CD4-positive, CD25-positive, alpha-beta regulatory T cell (primary cell): ENCODE data around the gene PCDHGA1. TPM values are rescaled to one million over a fixed set of nuclear protein-coding genes. Genes with fewer than 3 reads are reported as not detected.
"Not testable (repeated sequence)": the region's sequence is repeated elsewhere in the genome, so short reads cannot be mapped to it uniquely, and the experiment has no call there.

Source experiments
- ATAC-seq, 2 donors: fragments of 150-1000 bp; cut with Tn5 transposase; one replicate each; pipeline ENCODE4 v1.10.0; 2021; ENCODE audit warnings: low read depth in 2 of 2, moderate number of reproducible peaks in 2 of 2, moderate library complexity in 1 of 2
- DNase-seq, 3 donors: peaks; one replicate each; pipeline versions ENCODE4 v3.0.0 to v3.0.0-alpha.2; 2012 to 2022; ENCODE audit warnings: mixed read lengths in 1 of 3
- H3K27ac ChIP-seq: one replicate; pipeline ENCODE4 v1.7.0; 2013; ENCODE audit warnings: mild to moderate bottlenecking, low read length; ENCODE audit not compliant: insufficient read depth, poor library complexity, severe bottlenecking
- H3K27me3 ChIP-seq: one replicate; pipeline ENCODE4 v1.7.0; 2013; ENCODE audit warnings: low read length; ENCODE audit not compliant: control insufficient read depth, insufficient read depth
- H3K36me3 ChIP-seq: one replicate; pipeline ENCODE4 v1.7.0; 2013; ENCODE audit warnings: mild to moderate bottlenecking, low read length, moderate library complexity; ENCODE audit not compliant: control insufficient read depth, insufficient read depth
- H3K4me1 ChIP-seq: 2 replicates; pipeline ENCODE4 v1.7.0; 2013; ENCODE audit warnings: mild to moderate bottlenecking, low read length; ENCODE audit not compliant: insufficient read depth, control insufficient read depth, poor library complexity, severe bottlenecking
- H3K4me3 ChIP-seq: one replicate; pipeline ENCODE4 v1.7.0; 2013; ENCODE audit warnings: low read depth, mild to moderate bottlenecking, low read length, moderate library complexity
- H3K9me3 ChIP-seq, 2 experiments: 1 replicate in 1 of 2; 2 replicates in 1 of 2; pipeline ENCODE4 v1.7.0; 2013; ENCODE audit warnings: low read length in 2 of 2, mild to moderate bottlenecking in 1 of 2, moderate library complexity in 1 of 2; ENCODE audit not compliant: control insufficient read depth in 2 of 2
- H3K27ac Mint-ChIP-seq, 3 donors: one replicate each; pipeline ENCODE4 v1.8.0; 2020 to 2022; ENCODE audit warnings: mild to moderate bottlenecking in 3 of 3, mixed read lengths in 3 of 3, moderate library complexity in 2 of 3
- H3K27me3 Mint-ChIP-seq: one replicate; pipeline ENCODE4 v1.8.0; 2022; ENCODE audit warnings: mild to moderate bottlenecking, mixed read lengths
- H3K36me3 Mint-ChIP-seq: one replicate; pipeline ENCODE4 v1.8.0; 2020; ENCODE audit warnings: mixed read lengths
- H3K4me1 Mint-ChIP-seq, 4 donors: one replicate each; pipeline ENCODE4 v1.8.0; 2020 to 2022; ENCODE audit warnings: mixed read lengths in 4 of 4, mild to moderate bottlenecking in 1 of 4
- H3K4me3 Mint-ChIP-seq, 4 donors: one replicate each; pipeline ENCODE4 v1.8.0; 2020 to 2022; ENCODE audit warnings: mild to moderate bottlenecking in 4 of 4, mixed read lengths in 4 of 4, moderate library complexity in 3 of 4
- H3K9me3 Mint-ChIP-seq, 7 donors: one replicate each; pipeline ENCODE4 v1.8.0; 2020 to 2022; ENCODE audit warnings: mixed read lengths in 7 of 7, mild to moderate bottlenecking in 3 of 7, moderate library complexity in 2 of 7
- polyA plus RNA-seq, 4 donors: library from polyadenylated mRNA; unstranded; fragments of 300-500 nt; fragmentation: Illumina TruSeq; gene quantifications; one replicate each; pipeline ENCODE4 v1.2.3, GENCODE V29; 2021
- total RNA-seq: library from RNA; stranded (reverse); gene quantifications from one replicate; pipeline ENCODE4 v1.2.3, GENCODE V29; 2022

The PCDHGA1 gene
- total RNA-seq (0.10 TPM), polyA plus RNA-seq (under 1 TPM in 1 of 4 donors, not detected in 3; 0.06 TPM)

GRCh38 chr5:141330299-141331080, at the start of gene PCDHGA1:
Gene PCDHGA1 (plus strand): TSS chr5:141330514.
- Histone ChIP-seq H3K27ac (no peak within 1 kb of the TSS), H3K27me3 (peaks cover 15% of the 10 kb centered on the region), H3K4me1 (no peaks in the 10 kb centered on the region), H3K9me3 (peaks cover 45 to 57% of the 10 kb centered on the region in 2 experiments), H3K36me3 (no peaks in the 10 kb centered on the region), H3K4me3 (no peak within 1 kb of the TSS)
- Mint-ChIP-seq H3K4me1 (peaks cover 0 to 11% (median 7%) of the 10 kb centered on the region in 4 donors), H3K27me3 (peaks cover 55% of the 10 kb centered on the region), H3K36me3 (peaks cover 5% of the 10 kb centered on the region), H3K9me3 (peaks cover 0 to 70% (median 19%) of the 10 kb centered on the region in 7 donors), H3K4me3 (no peak within 1 kb of the TSS), H3K27ac (no peak within 1 kb of the TSS)
- no peak for ATAC-seq
- DNase-seq = peak in 1 of 3 donors; percentile 32

GRCh38 chr5:141298376-141298775, 31.9 kb upstream of the PCDHGA1 start:
- Histone ChIP-seq H3K27me3 (no peaks in the 10 kb centered on the region), H3K36me3 (no peaks in the 10 kb centered on the region), H3K4me3 (no peak overlapping the region), H3K4me1 (no peaks in the 10 kb centered on the region), H3K27ac (no peak overlapping the region), H3K9me3 (peaks cover 49 to 88% of the 10 kb centered on the region in 2 experiments)
- H3K4me1 Mint-ChIP-seq = peaks cover 0 to 4% (median 0%) of the 10 kb centered on the region in 4 donors
- no peak overlapping the region for H3K4me3 Mint-ChIP-seq
- DNase-seq (no peak), ATAC-seq (no peak)
- no peak overlapping the region for H3K27ac Mint-ChIP-seq
- H3K9me3 Mint-ChIP-seq = peaks cover 6 to 82% (median 23%) of the 10 kb centered on the region in 7 donors
- H3K27me3 Mint-ChIP-seq = no peaks in the 10 kb centered on the region
- H3K36me3 Mint-ChIP-seq = peaks cover 15% of the 10 kb centered on the region

GRCh38 chr5:141303756-141304155, 26.6 kb upstream of the PCDHGA1 start, which contains the start of gene SLC25A2:
Gene SLC25A2 (minus strand): TSS chr5:141304049. CDS start chr5:141303865, 184 bp downstream.
- H3K36me3 Mint-ChIP-seq = peaks cover 3% of the 10 kb centered on the region
- H3K9me3 ChIP-seq = peaks cover 58 to 89% of the 10 kb centered on the region in 2 experiments
- no peak for DNase-seq

GRCh38 chr5:141306630-141307029, 23.7 kb upstream of the PCDHGA1 start:
- DNase-seq (no peak), ATAC-seq (no peak)
- Mint-ChIP-seq H3K4me3 (no peak overlapping the region), H3K9me3 (peaks cover 0 to 85% (median 26%) of the 10 kb centered on the region in 7 donors), H3K36me3 (peaks cover 7% of the 10 kb centered on the region), H3K27me3 (no peaks in the 10 kb centered on the region), H3K27ac (no peak overlapping the region), H3K4me1 (peaks cover 0 to 4% (median 0%) of the 10 kb centered on the region in 4 donors)
- no peak overlapping the region for H3K27ac ChIP-seq
- H3K9me3 ChIP-seq = peaks cover 63 to 89% of the 10 kb centered on the region in 2 experiments
- no peaks in the 10 kb centered on the region for H3K36me3 ChIP-seq
- no peaks in the 10 kb centered on the region for H3K4me1 ChIP-seq
- H3K4me3 ChIP-seq = no peak overlapping the region
- no peaks in the 10 kb centered on the region for H3K27me3 ChIP-seq

More at GRCh38 chr5:141303756-141304155, 26.6 kb upstream of the PCDHGA1 start, which contains the start of gene SLC25A2:
- Mint-ChIP-seq H3K4me3 (no peak within 1 kb of the TSS), H3K9me3 (peaks cover 0 to 79% (median 23%) of the 10 kb centered on the region in 7 donors), H3K27ac (no peak within 1 kb of the TSS), H3K4me1 (peaks cover 0 to 4% (median 0%) of the 10 kb centered on the region in 4 donors), H3K27me3 (no peaks in the 10 kb centered on the region)
- no peak within 1 kb of the TSS for H3K4me3 ChIP-seq
- H3K4me1 ChIP-seq = no peaks in the 10 kb centered on the region
- ATAC-seq = no peak
- no peaks in the 10 kb centered on the region for H3K27me3 ChIP-seq
- H3K27ac ChIP-seq = no peak within 1 kb of the TSS
- no peaks in the 10 kb centered on the region for H3K36me3 ChIP-seq

GRCh38 chr5:141313711-141314110, 16.6 kb upstream of the PCDHGA1 start:
- Histone ChIP-seq H3K27me3 (no peaks in the 10 kb centered on the region), H3K36me3 (peaks cover 3% of the 10 kb centered on the region), H3K9me3 (peaks cover 74 to 92% of the 10 kb centered on the region in 2 experiments), H3K4me1 (no peaks in the 10 kb centered on the region), H3K27ac (no peak overlapping the region), H3K4me3 (no peak overlapping the region)
- DNase-seq (no peak), ATAC-seq (no peak)
- H3K27ac Mint-ChIP-seq = no peak overlapping the region
- H3K9me3 Mint-ChIP-seq = peaks cover 0 to 89% (median 44%) of the 10 kb centered on the region in 7 donors
- peaks cover 37% of the 10 kb centered on the region for H3K36me3 Mint-ChIP-seq
- H3K4me1 Mint-ChIP-seq = peaks cover 3 to 11% (median 8%) of the 10 kb centered on the region in 4 donors
- no peak overlapping the region for H3K4me3 Mint-ChIP-seq
- H3K27me3 Mint-ChIP-seq = no peaks in the 10 kb centered on the region

- not testable (repeated sequence) for H3K27ac ChIP-seq, H3K27me3 Mint-ChIP-seq, H3K4me3 Mint-ChIP-seq, H3K27ac Mint-ChIP-seq, H3K4me1 ChIP-seq, ATAC-seq, DNase-seq, H3K4me3 ChIP-seq, H3K27me3 ChIP-seq
- Histone ChIP-seq H3K9me3 (peaks cover 73 to 95% of the 10 kb centered on the region in 2 experiments), H3K36me3 (peaks cover 14% of the 10 kb centered on the region)
- Mint-ChIP-seq H3K9me3 (peaks cover 3 to 90% (median 52%) of the 10 kb centered on the region in 7 donors), H3K4me1 (peaks cover 12 to 39% (median 26%) of the 10 kb centered on the region in 4 donors), H3K36me3 (peaks cover 48% of the 10 kb centered on the region)
Observed at GRCh38 chr5:141316963-141317362, 13.4 kb upstream of the PCDHGA1 start.

GRCh38 chr5:141319202-141319601, 11.1 kb upstream of the PCDHGA1 start:
- H3K4me1 Mint-ChIP-seq = peaks cover 12 to 39% (median 26%) of the 10 kb centered on the region in 4 donors
- peaks cover 8% of the 10 kb centered on the region for H3K27me3 Mint-ChIP-seq
- peaks cover 5% of the 10 kb centered on the region for H3K4me1 ChIP-seq
- DNase-seq (no peak), ATAC-seq (no peak)
- peaks cover 14% of the 10 kb centered on the region for H3K36me3 ChIP-seq
- peaks cover 62 to 80% of the 10 kb centered on the region in 2 experiments for H3K9me3 ChIP-seq
- H3K4me3 ChIP-seq = peak overlapping the region; percentile 93
- H3K9me3 Mint-ChIP-seq = peaks cover 3 to 82% (median 41%) of the 10 kb centered on the region in 7 donors
- no peaks in the 10 kb centered on the region for H3K27me3 ChIP-seq
- H3K27ac ChIP-seq = no peak overlapping the region
- peak overlapping the region in 3 of 4 donors; percentile 56 to 96 (median 75) for H3K4me3 Mint-ChIP-seq
- peaks cover 38% of the 10 kb centered on the region for H3K36me3 Mint-ChIP-seq
- peak overlapping the region in 1 of 3 donors; percentile 99 for H3K27ac Mint-ChIP-seq
